Erythroblast (primary cell): ENCODE data around the gene TNFRSF18.

Experiments
- GATA1 ChIP-seq: IDR thresholded peaks from 2 replicates; pipeline ENCODE4 v1.6.1; 2011; ENCODE audit warnings: low read depth, mild to moderate bottlenecking, control low read depth, low read length, moderate library complexity
- POLR2A ChIP-seq: IDR thresholded peaks from 2 replicates; pipeline ENCODE4 v1.6.1; 2011; ENCODE audit warnings: mild to moderate bottlenecking, low read length

DNA sequence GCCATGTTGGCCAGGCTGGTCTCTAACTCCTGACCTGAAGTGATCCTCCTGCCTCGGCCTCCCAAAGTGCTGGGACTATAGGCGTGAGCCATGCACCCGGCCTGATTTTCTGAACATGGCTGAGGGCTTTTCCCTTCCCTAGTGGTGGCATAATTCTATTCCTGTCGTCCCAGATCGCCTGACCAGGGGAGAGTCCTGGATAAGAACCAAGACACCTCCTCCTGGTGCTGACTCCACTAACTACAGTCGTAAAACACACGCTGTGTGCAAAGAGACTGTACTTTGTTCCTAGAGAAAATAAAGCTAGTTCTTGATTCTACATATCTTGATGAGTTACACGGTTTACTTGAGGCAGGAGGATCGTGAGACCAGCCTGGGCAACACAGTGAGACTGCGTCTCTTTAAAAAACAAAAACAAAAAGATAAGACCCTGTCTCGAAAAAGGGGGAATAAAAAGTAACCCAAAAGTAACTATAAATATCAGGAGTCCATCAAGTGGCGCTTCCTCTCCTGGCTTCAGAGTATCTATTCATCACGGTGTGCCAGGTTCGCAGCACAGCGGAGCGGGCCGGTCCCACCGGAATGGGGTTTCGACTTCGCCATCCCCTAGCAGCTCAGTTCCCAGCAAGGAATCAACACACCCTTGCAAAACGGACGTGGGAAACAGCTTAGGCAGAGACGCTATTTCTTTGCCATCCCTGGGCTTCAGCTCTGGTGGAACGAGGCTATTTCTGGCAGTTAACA, 24.4 kb upstream of the TNFRSF18 start:
- no peak for TF ChIP-seq POLR2A
- TF ChIP-seq GATA1: no peak
